Thyroid gland (tissue), 4 donors: ENCODE measurements around the gene AP1S1.

Experiments
- POLR2A ChIP-seq, 2 donors: fragments of 450-650 bp; IDR thresholded peaks; one replicate each; pipeline ENCODE4 v1.6.1; 2017; ENCODE audit warnings: antibody characterized with exemption in 2 of 2, mild to moderate bottlenecking in 2 of 2, moderate library complexity in 1 of 2
- TF ChIP-seq, protein P1 (sequence below), 6 experiments: fragments of 200-600 bp in 3 of 6; fragments of 450-650 bp in 3 of 6; sonication (generic) in 3 of 6; IDR thresholded peaks; one replicate each; pipeline ENCODE4 v1.5.1; 2016 to 2019; ENCODE audit warnings: antibody characterized with exemption in 6 of 6, mild to moderate bottlenecking in 2 of 6, inconsistent platforms in 1 of 6, moderate library complexity in 1 of 6

DNA sequence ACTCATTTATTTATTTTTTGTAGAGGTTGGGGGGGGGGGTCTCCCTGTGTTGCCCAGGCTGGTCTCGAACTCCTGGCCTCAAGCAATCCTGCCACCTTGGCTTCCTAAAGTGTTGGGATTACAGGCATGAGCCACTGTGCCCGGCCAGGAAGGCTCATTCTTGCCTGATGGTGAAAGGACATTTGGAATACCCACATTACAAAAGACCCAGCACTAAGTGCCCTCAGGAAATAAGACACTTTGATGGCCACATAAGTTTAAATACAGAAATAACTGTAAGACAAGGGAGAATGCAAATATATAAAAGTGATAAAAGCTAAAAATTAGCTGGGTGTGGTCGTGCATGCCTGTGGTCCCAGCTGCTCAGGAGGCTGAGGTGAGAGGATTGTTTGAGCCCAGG is 35.4 kb upstream of the AP1S1 start:
- no peak for TF ChIP-seq POLR2A (IDR thresholded peaks at IDR 0.05)
- TF ChIP-seq, protein P1, sequence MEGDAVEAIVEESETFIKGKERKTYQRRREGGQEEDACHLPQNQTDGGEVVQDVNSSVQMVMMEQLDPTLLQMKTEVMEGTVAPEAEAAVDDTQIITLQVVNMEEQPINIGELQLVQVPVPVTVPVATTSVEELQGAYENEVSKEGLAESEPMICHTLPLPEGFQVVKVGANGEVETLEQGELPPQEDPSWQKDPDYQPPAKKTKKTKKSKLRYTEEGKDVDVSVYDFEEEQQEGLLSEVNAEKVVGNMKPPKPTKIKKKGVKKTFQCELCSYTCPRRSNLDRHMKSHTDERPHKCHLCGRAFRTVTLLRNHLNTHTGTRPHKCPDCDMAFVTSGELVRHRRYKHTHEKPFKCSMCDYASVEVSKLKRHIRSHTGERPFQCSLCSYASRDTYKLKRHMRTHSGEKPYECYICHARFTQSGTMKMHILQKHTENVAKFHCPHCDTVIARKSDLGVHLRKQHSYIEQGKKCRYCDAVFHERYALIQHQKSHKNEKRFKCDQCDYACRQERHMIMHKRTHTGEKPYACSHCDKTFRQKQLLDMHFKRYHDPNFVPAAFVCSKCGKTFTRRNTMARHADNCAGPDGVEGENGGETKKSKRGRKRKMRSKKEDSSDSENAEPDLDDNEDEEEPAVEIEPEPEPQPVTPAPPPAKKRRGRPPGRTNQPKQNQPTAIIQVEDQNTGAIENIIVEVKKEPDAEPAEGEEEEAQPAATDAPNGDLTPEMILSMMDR (IDR thresholded peaks at IDR 0.05) = no peak
